ENCODE data around the gene SNX5. TPM values are rescaled to one million over a fixed set of nuclear protein-coding genes. Genes with fewer than 3 reads are reported as not detected.

Gene SNX5
- total RNA-seq, 1 donor, result 93.7 TPM

GRCh38 chr20:17951323-17951722 lies 17.3 kb downstream of the SNX5 start:
- H2AFZ ChIP-seq (ENCODE audit: low read length), result no peak overlapping the region
- no peak overlapping the region for H3K4me2 ChIP-seq (ENCODE audit: insufficient read depth, low read length)
- no peak overlapping the region for H3K4me3 ChIP-seq (ENCODE audit: insufficient read depth, low read length)
- DNase-seq (ENCODE audit: insufficient read length, low spot score, missing footprints), result no peak
- peaks cover 13% of the 10 kb centered on the region for H4K20me1 ChIP-seq (ENCODE audit: insufficient read depth, low read length)
- H3K4me1 ChIP-seq (ENCODE audit: insufficient read depth, low read length), result no peaks in the 10 kb centered on the region
- no peak overlapping the region for H3K27ac ChIP-seq (ENCODE audit: low read depth, low read length)
- no peaks in the 10 kb centered on the region for H3K9me3 ChIP-seq (ENCODE audit: low read depth, low read length)
- peaks cover 96% of the 10 kb centered on the region for H3K36me3 ChIP-seq (ENCODE audit: insufficient read depth, low read length)
- H3K79me2 ChIP-seq (ENCODE audit: insufficient read depth, low read length), result peaks cover 74% of the 10 kb centered on the region
- H3K27me3 ChIP-seq (ENCODE audit: insufficient read depth, low read length), result no peaks in the 10 kb centered on the region
- TF ChIP-seq, protein P1, sequence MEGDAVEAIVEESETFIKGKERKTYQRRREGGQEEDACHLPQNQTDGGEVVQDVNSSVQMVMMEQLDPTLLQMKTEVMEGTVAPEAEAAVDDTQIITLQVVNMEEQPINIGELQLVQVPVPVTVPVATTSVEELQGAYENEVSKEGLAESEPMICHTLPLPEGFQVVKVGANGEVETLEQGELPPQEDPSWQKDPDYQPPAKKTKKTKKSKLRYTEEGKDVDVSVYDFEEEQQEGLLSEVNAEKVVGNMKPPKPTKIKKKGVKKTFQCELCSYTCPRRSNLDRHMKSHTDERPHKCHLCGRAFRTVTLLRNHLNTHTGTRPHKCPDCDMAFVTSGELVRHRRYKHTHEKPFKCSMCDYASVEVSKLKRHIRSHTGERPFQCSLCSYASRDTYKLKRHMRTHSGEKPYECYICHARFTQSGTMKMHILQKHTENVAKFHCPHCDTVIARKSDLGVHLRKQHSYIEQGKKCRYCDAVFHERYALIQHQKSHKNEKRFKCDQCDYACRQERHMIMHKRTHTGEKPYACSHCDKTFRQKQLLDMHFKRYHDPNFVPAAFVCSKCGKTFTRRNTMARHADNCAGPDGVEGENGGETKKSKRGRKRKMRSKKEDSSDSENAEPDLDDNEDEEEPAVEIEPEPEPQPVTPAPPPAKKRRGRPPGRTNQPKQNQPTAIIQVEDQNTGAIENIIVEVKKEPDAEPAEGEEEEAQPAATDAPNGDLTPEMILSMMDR (IDR thresholded peaks at IDR 0.05; ENCODE audit: extremely low read depth, low read depth, low read length), result no peak

DNA sequence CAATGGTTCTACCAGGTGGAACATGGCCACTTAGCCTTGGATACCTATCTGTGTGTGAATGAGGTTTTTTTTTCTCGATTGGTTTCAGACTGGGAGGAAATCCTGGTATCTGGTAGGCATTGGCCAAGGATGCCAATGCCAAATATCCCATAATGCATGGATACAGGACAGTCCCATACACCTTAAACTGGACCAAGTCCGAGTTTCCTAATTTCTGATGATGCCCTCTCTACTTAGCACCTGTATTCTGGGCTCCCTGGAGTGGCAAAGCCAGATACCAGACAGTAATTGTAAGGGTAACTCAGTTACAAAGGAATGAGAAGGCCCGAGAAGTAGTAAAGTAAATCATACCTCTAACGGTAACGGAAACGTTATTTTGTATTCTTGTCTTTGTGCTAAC lies 17.9 kb downstream of the SNX5 start:
- H4K20me1 ChIP-seq (ENCODE audit: insufficient read depth, low read length), result peaks cover 11% of the 10 kb centered on the region
- H3K4me3 ChIP-seq (ENCODE audit: insufficient read depth, low read length), result no peak overlapping the region
- peaks cover 72% of the 10 kb centered on the region for H3K79me2 ChIP-seq (ENCODE audit: insufficient read depth, low read length)

GRCh38 chr20:17949899-17950298 lies 18.7 kb downstream of the SNX5 start:
- no peak overlapping the region for H2AFZ ChIP-seq (ENCODE audit: low read length)
- no peaks in the 10 kb centered on the region for H3K27me3 ChIP-seq (ENCODE audit: insufficient read depth, low read length)
- H3K79me2 ChIP-seq (ENCODE audit: insufficient read depth, low read length), result peaks cover 64% of the 10 kb centered on the region
- no peak for DNase-seq (ENCODE audit: insufficient read length, low spot score, missing footprints)
- H3K27ac ChIP-seq (ENCODE audit: low read depth, low read length), result peak overlapping the region; percentile 2
- peaks cover 11% of the 10 kb centered on the region for H4K20me1 ChIP-seq (ENCODE audit: insufficient read depth, low read length)
- no peak overlapping the region for H3K4me2 ChIP-seq (ENCODE audit: insufficient read depth, low read length)
- no peaks in the 10 kb centered on the region for H3K4me1 ChIP-seq (ENCODE audit: insufficient read depth, low read length)
- H3K9me3 ChIP-seq (ENCODE audit: low read depth, low read length), result no peaks in the 10 kb centered on the region
- peaks cover 97% of the 10 kb centered on the region for H3K36me3 ChIP-seq (ENCODE audit: insufficient read depth, low read length)
- TF ChIP-seq, protein P1 (IDR thresholded peaks at IDR 0.05; ENCODE audit: extremely low read depth, low read depth, low read length), result no peak
- no peak overlapping the region for H3K4me3 ChIP-seq (ENCODE audit: insufficient read depth, low read length)

More for the DNA sequence above, 17.9 kb downstream of the SNX5 start:
- TF ChIP-seq, protein P1 (IDR thresholded peaks at IDR 0.05; ENCODE audit: extremely low read depth, low read depth, low read length), result no peak
- Histone ChIP-seq H3K27me3 (ENCODE audit: insufficient read depth, low read length) (no peaks in the 10 kb centered on the region), H3K4me2 (ENCODE audit: insufficient read depth, low read length) (no peak overlapping the region), H3K36me3 (ENCODE audit: insufficient read depth, low read length) (peaks cover 96% of the 10 kb centered on the region), H3K4me1 (ENCODE audit: insufficient read depth, low read length) (no peaks in the 10 kb centered on the region), H3K27ac (ENCODE audit: low read depth, low read length) (no peak overlapping the region), H2AFZ (ENCODE audit: low read length) (no peak overlapping the region), H3K9me3 (ENCODE audit: low read depth, low read length) (no peaks in the 10 kb centered on the region)
- no peak for DNase-seq (ENCODE audit: insufficient read length, low spot score, missing footprints)

- Histone ChIP-seq H3K27me3 (ENCODE audit: insufficient read depth, low read length) (no peaks in the 10 kb centered on the region), H3K4me2 (ENCODE audit: insufficient read depth, low read length) (no peak overlapping the region), H4K20me1 (ENCODE audit: insufficient read depth, low read length) (peaks cover 5% of the 10 kb centered on the region), H3K79me2 (ENCODE audit: insufficient read depth, low read length) (peaks cover 49% of the 10 kb centered on the region), H3K27ac (ENCODE audit: low read depth, low read length) (no peak overlapping the region), H3K36me3 (ENCODE audit: insufficient read depth, low read length) (peaks cover 94% of the 10 kb centered on the region), H3K9me3 (ENCODE audit: low read depth, low read length) (no peaks in the 10 kb centered on the region), H2AFZ (ENCODE audit: low read length) (no peak overlapping the region), H3K4me3 (ENCODE audit: insufficient read depth, low read length) (no peak overlapping the region), H3K4me1 (ENCODE audit: insufficient read depth, low read length) (no peaks in the 10 kb centered on the region)
- no peak for DNase-seq (ENCODE audit: insufficient read length, low spot score, missing footprints)
- TF ChIP-seq, protein P1 (IDR thresholded peaks at IDR 0.05; ENCODE audit: extremely low read depth, low read depth, low read length), result no peak
Measured at GRCh38 chr20:17948442-17948841, 20.2 kb downstream of the SNX5 start.
